ENCODE data around the gene H6PD. TPM values are rescaled to one million over a fixed set of nuclear protein-coding genes. Genes with fewer than 3 reads are reported as not detected.

Gene H6PD
- total and polyA plus RNA-seq, 9 of the 15 experiments (the other 6 are each of a cell fraction or from before 2014, with no cell fraction given): 0.04 to 2.5 (median 0.95) TPM

GRCh38 chr1:9317072-9317471, 82.5 kb downstream of the H6PD start:
- Histone ChIP-seq H3K27me3 (ENCODE audit: control insufficient read depth in 2 of 2, insufficient read depth in 2 of 2, low read length in 2 of 2) (peaks cover 61 to 96% of the 10 kb centered on the region in 2 experiments; a peak in 4 of 5 replicates), H3K4me2 (ENCODE audit: insufficient read depth, low read length) (no peak overlapping the region), H3K27ac (ENCODE audit: extremely low read depth, low read depth, low read length) (no peak overlapping the region), H3K9me1 (ENCODE audit: control insufficient read depth, insufficient read depth, low read length) (no peaks in the 10 kb centered on the region), H3K36me3 (ENCODE audit: control insufficient read depth, insufficient read depth, low read length) (no peaks in the 10 kb centered on the region), H3K4me3 (no peak overlapping the region), H3K9me3 (replicated peaks; ENCODE audit: control insufficient read depth, insufficient read depth, low read depth, low read length) (no peaks in the 10 kb centered on the region), H3K4me1 (replicated peaks in 1 of 2; ENCODE audit: control insufficient read depth in 2 of 2, insufficient read depth in 2 of 2, low read length in 2 of 2) (peaks cover 0 to 26% of the 10 kb centered on the region in 2 experiments; a peak in 3 of 5 replicates), H3K9ac (ENCODE audit: insufficient read depth in 1 of 2, low read depth in 2 of 2, low read length in 2 of 2) (no peak overlapping the region), H2AFZ (ENCODE audit: low read depth, low read length) (no peak overlapping the region), H4K20me1 (replicated peaks; ENCODE audit: control insufficient read depth, insufficient read depth, low read length) (peaks cover 35% of the 10 kb centered on the region), H3K79me2 (ENCODE audit: control insufficient read depth, insufficient read depth, low read length) (no peaks in the 10 kb centered on the region)
- no TSS peak for BruUV-seq (replicated peaks)
- no peak for ATAC-seq
- FAIRE-seq: no peak
- DNase-seq (ENCODE audit: extremely low read depth in 1 of 4, low spot score in 3 of 4): no peak
- intact Hi-C loops (cut with micrococcal nuclease) (no loop called here), in situ Hi-C loops (cut with MboI) (no loop called here)
- POLR2A ChIA-PET: interaction anchor here (0.6 to 1.0 kb wide), 3 partner anchors 11 to 222 kb away, joined by 3 read pairs; partner anchors contain the start of gene SLC25A33
- CTCF ChIA-PET (ENCODE audit: low intra/inter-chr PET ratio): no interaction called here
- WGBS (ENCODE audit: insufficient coverage, low coverage, missing lambda C conversion rate): 39% methylated on average over 7 of the region's 7 CpGs
- TF ChIP-seq HDAC2 (IDR thresholded peaks at IDR 0.05) (peak; percentile 51; the same call in 1 of the 2 replicates), SMARCA5 (IDR thresholded peaks at IDR 0.05) (peak; percentile 90; the same call in 1 of the 2 replicates), BCOR (IDR thresholded peaks at IDR 0.05) (peak; percentile 94), MTA1 (IDR thresholded peaks at IDR 0.05; ENCODE audit: borderline replicate concordance) (no peak), ZNF561 (CRISPR knock-in tag; conservative IDR thresholded peaks at IDR 0.05) (no peak), ZNF436 (CRISPR knock-in tag; IDR thresholded peaks at IDR 0.05) (peak; percentile 85), RCOR1 (IDR thresholded peaks at IDR 0.05; ENCODE audit: borderline replicate concordance in 1 of 2, low read depth in 2 of 2, low read length in 2 of 2) (peak in 1 of 2 experiments; percentile 27; a peak in 1 of 4 replicates), ZNF766 (CRISPR knock-in tag; conservative IDR thresholded peaks at IDR 0.05) (no peak), RBM25 (IDR thresholded peaks at IDR 0.05; ENCODE audit: low read depth, low read length, severe bottlenecking) (peak; percentile 88), ZFP36 (IDR thresholded peaks at IDR 0.05; ENCODE audit: low read depth, low read length, partially characterized antibody) (peak; percentile 99), KDM1A (IDR thresholded peaks at IDR 0.05) (peak; percentile 54 to 65)
